ENCODE results near the gene TMC1. TPM values are rescaled to one million over a fixed set of nuclear protein-coding genes. Genes with fewer than 3 reads are reported as not detected.
"Not testable (repeated sequence)": the region's sequence is repeated elsewhere in the genome, so short reads cannot be mapped to it uniquely, and the experiment has no call there.

The TMC1 gene
- total RNA-seq, 2 donors from 2014 or later = 0.09 TPM; not detected in 1

GRCh38 chr9:72485821-72486593, 35.4 kb upstream of the TMC1 start:
- H3K9ac ChIP-seq (ENCODE audit: extremely low read depth, low read length, poor library complexity, severe bottlenecking) = no peak overlapping the region
- no peak overlapping the region for H3K4me3 Mint-ChIP-seq
- H3K4me1 ChIP-seq (ENCODE audit: control insufficient read depth, insufficient read depth, low read length) = no peaks in the 10 kb centered on the region
- H3K9me3 Mint-ChIP-seq = no peaks in the 10 kb centered on the region
- no peak for DNase-seq
- no peaks in the 10 kb centered on the region for H3K36me3 Mint-ChIP-seq (ENCODE audit: low read depth)
- no peaks in the 10 kb centered on the region for H3K27me3 ChIP-seq (ENCODE audit: control insufficient read depth, insufficient read depth, low read length, poor library complexity, severe bottlenecking)
- H3K27me3 Mint-ChIP-seq (ENCODE audit: insufficient read depth) = no peaks in the 10 kb centered on the region
- WGBS, 2 experiments (ENCODE audit: insufficient coverage in 1 of 2, insufficient read length in 1 of 2) = 90% methylated on average over 3 of the region's 3 CpGs
- no peak for TF ChIP-seq CTCF (conservative IDR thresholded peaks at IDR 0.05)
- no peak overlapping the region for H3K4me3 ChIP-seq (ENCODE audit: low read length)
- H3K4me1 Mint-ChIP-seq = peaks cover 3% of the 10 kb centered on the region
- H3K27ac ChIP-seq (ENCODE audit: low read depth, low read length) = peak overlapping the region; percentile 19
- H3K27ac Mint-ChIP-seq = no peak overlapping the region
- no peaks in the 10 kb centered on the region for H3K9me3 ChIP-seq (ENCODE audit: control insufficient read depth, low read length)
- H3K36me3 ChIP-seq (ENCODE audit: control insufficient read depth, insufficient read depth, low read length) = no peaks in the 10 kb centered on the region

- no peak overlapping the region for H3K27ac Mint-ChIP-seq
- 100% methylated on average over 1 of the region's 1 CpG; no CpG with 5 or more reads in 1 of the 2 experiments for WGBS, 2 experiments (ENCODE audit: insufficient coverage in 1 of 2, insufficient read length in 1 of 2)
Observed at GRCh38 chr9:72486594-72486955, 34.8 kb upstream of the TMC1 start.

GRCh38 chr9:72487665-72488064, 33.7 kb upstream of the TMC1 start:
- H3K9me3 Mint-ChIP-seq; DNase-seq; H3K27me3 Mint-ChIP-seq (ENCODE audit: insufficient read depth); H3K36me3 ChIP-seq (ENCODE audit: control insufficient read depth, insufficient read depth, low read length); H3K4me3 ChIP-seq (ENCODE audit: low read length); H3K27me3 ChIP-seq (ENCODE audit: control insufficient read depth, insufficient read depth, low read length, poor library complexity, severe bottlenecking); H3K4me1 Mint-ChIP-seq; H3K4me3 Mint-ChIP-seq; H3K9me3 ChIP-seq (ENCODE audit: control insufficient read depth, low read length); H3K27ac ChIP-seq (ENCODE audit: low read depth, low read length); H3K36me3 Mint-ChIP-seq (ENCODE audit: low read depth); H3K4me1 ChIP-seq (ENCODE audit: control insufficient read depth, insufficient read depth, low read length); H3K9ac ChIP-seq (ENCODE audit: extremely low read depth, low read length, poor library complexity, severe bottlenecking); H3K27ac Mint-ChIP-seq: not testable (repeated sequence)
- 92 to 95% methylated on average over 1 to 3 of the region's 4 CpGs for WGBS, 2 experiments (ENCODE audit: insufficient coverage in 1 of 2, insufficient read length in 1 of 2)

More at GRCh38 chr9:72486594-72486955, 34.8 kb upstream of the TMC1 start:
- Mint-ChIP-seq H3K4me3 (no peak overlapping the region), H3K27me3 (ENCODE audit: insufficient read depth) (no peaks in the 10 kb centered on the region), H3K36me3 (ENCODE audit: low read depth) (no peaks in the 10 kb centered on the region), H3K4me1 (peaks cover 3% of the 10 kb centered on the region), H3K9me3 (no peaks in the 10 kb centered on the region)
- H3K36me3 ChIP-seq (ENCODE audit: control insufficient read depth, insufficient read depth, low read length) = no peaks in the 10 kb centered on the region
- no peaks in the 10 kb centered on the region for H3K9me3 ChIP-seq (ENCODE audit: control insufficient read depth, low read length)
- no peak for TF ChIP-seq CTCF (conservative IDR thresholded peaks at IDR 0.05)
- H3K27ac ChIP-seq (ENCODE audit: low read depth, low read length) = no peak overlapping the region
- no peak overlapping the region for H3K9ac ChIP-seq (ENCODE audit: extremely low read depth, low read length, poor library complexity, severe bottlenecking)
- H3K27me3 ChIP-seq (ENCODE audit: control insufficient read depth, insufficient read depth, low read length, poor library complexity, severe bottlenecking) = no peaks in the 10 kb centered on the region
- no peaks in the 10 kb centered on the region for H3K4me1 ChIP-seq (ENCODE audit: control insufficient read depth, insufficient read depth, low read length)
- no peak overlapping the region for H3K4me3 ChIP-seq (ENCODE audit: low read length)
- DNase-seq = no peak
